Osteoblast (primary cell): Measurements from ENCODE around the gene ARID4B. TPM values are rescaled to one million over a fixed set of nuclear protein-coding genes. Genes with fewer than 3 reads are reported as not detected.

Source experiments
- DNase-seq: peaks from one replicate; pipeline ENCODE4 v3.0.0; 2011; ENCODE audit warnings: low spot score, mixed read lengths; ENCODE audit not compliant: insufficient read length; ENCODE audit errors: missing footprints
- H2AFZ ChIP-seq: 2 replicates; pipeline ENCODE4 v1.6.0; 2011; ENCODE audit warnings: mild to moderate bottlenecking, low read length
- H3K27ac ChIP-seq: 2 replicates; pipeline ENCODE4 v1.5.1; 2011; ENCODE audit warnings: mild to moderate bottlenecking, low read depth, low read length, moderate library complexity
- H3K27me3 ChIP-seq: 2 replicates; pipeline ENCODE4 v1.6.0; 2012; ENCODE audit warnings: mild to moderate bottlenecking, control low read depth, inconsistent platforms, low read length, moderate library complexity; ENCODE audit not compliant: insufficient read depth
- H3K36me3 ChIP-seq: 2 replicates; pipeline ENCODE4 v1.5.1; 2011; ENCODE audit warnings: mild to moderate bottlenecking, low read length, control low read depth, moderate library complexity; ENCODE audit not compliant: insufficient read depth
- H3K4me1 ChIP-seq: 2 replicates; pipeline ENCODE4 v1.5.1; 2011; ENCODE audit warnings: mild to moderate bottlenecking, low read length, control low read depth, moderate library complexity; ENCODE audit not compliant: insufficient read depth
- H3K4me2 ChIP-seq: 2 replicates; pipeline ENCODE4 v1.6.0; 2011; ENCODE audit warnings: mild to moderate bottlenecking, low read length; ENCODE audit not compliant: insufficient read depth
- H3K4me3 ChIP-seq: fragments of 200-600 bp; sonication (generic); 3 replicates; pipeline ENCODE4 v1.5.1; 2012; ENCODE audit warnings: mild to moderate bottlenecking, low read length, inconsistent platforms; ENCODE audit not compliant: insufficient read depth
- H3K79me2 ChIP-seq: 2 replicates; pipeline ENCODE4 v1.6.0; 2012; ENCODE audit warnings: mild to moderate bottlenecking, low read length, control low read depth, inconsistent platforms; ENCODE audit not compliant: insufficient read depth
- H3K9me3 ChIP-seq: 2 replicates; pipeline ENCODE4 v1.5.1; 2011; ENCODE audit warnings: low read depth, low read length, control low read depth
- H4K20me1 ChIP-seq: 2 replicates; pipeline ENCODE4 v1.6.0; 2012; ENCODE audit warnings: mild to moderate bottlenecking, low read length, control low read depth; ENCODE audit not compliant: insufficient read depth
- CTCF ChIP-seq: IDR thresholded peaks from 2 replicates; pipeline ENCODE4 v1.5.1; 2011; ENCODE audit warnings: mild to moderate bottlenecking, low read depth, low read length, moderate library complexity; ENCODE audit errors: extremely low read depth
- total RNA-seq: library from RNA; depleted of rRNA; stranded (reverse); fragments of >200 nt; gene quantifications from 2 replicates; pipeline ENCODE4 v1.2.3, GENCODE V29; 2012

Gene ARID4B
- total RNA-seq, 1 donor = 33.7 TPM

- Histone ChIP-seq H3K79me2 (peaks cover 6% of the 10 kb centered on the region), H3K27me3 (no peaks in the 10 kb centered on the region), H4K20me1 (no peaks in the 10 kb centered on the region), H3K4me1 (peaks cover 4% of the 10 kb centered on the region), H3K4me2 (no peak overlapping the region), H3K9me3 (no peaks in the 10 kb centered on the region), H3K27ac (no peak overlapping the region), H3K36me3 (peaks cover 53% of the 10 kb centered on the region), H2AFZ (no peak overlapping the region), H3K4me3 (no peak overlapping the region)
- DNase-seq = no peak
- no peak for TF ChIP-seq CTCF
Observed at GRCh38 chr1:235133086-235133485, 194.9 kb downstream of the ARID4B start.

GRCh38 chr1:235131961-235132360 is 196.0 kb downstream of the ARID4B start:
- Histone ChIP-seq H3K4me1 (peaks cover 8% of the 10 kb centered on the region), H3K36me3 (peaks cover 43% of the 10 kb centered on the region), H3K9me3 (no peaks in the 10 kb centered on the region), H3K4me3 (no peak overlapping the region), H3K79me2 (peaks cover 18% of the 10 kb centered on the region), H3K4me2 (no peak overlapping the region), H2AFZ (no peak overlapping the region), H3K27ac (no peak overlapping the region), H3K27me3 (no peaks in the 10 kb centered on the region), H4K20me1 (peaks cover 11% of the 10 kb centered on the region)
- TF ChIP-seq CTCF = no peak
- no peak for DNase-seq

DNA sequence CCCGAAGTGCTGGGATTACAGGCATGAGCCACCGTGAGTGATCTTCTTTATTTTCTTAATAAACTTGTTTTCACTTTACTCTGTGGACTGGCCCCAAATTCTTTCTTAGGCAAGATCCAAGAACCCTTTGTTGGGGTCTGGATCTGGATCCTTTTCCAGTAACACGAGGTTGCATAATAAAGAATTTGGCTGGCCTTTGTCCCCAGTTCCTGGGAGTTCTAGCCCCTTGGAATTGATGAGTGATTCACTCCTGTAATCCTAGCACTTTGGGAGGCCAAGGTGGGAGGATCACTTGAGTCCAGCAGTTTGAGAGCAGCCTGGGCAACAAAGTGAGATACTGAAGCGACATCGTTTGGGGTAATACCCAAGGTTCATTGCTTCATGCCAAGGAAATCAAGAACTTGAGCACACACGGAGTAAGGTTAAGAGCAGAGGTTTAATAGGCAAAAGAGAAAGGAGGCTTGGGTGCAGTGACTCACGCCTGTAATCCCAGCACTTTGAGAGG is 197.2 kb downstream of the ARID4B start:
- H3K4me3 ChIP-seq = no peak overlapping the region
- no peaks in the 10 kb centered on the region for H3K27me3 ChIP-seq
- H3K4me2 ChIP-seq = no peak overlapping the region
- H3K36me3 ChIP-seq = peaks cover 32% of the 10 kb centered on the region
- no peak overlapping the region for H3K27ac ChIP-seq
- H3K9me3 ChIP-seq = no peaks in the 10 kb centered on the region
- peaks cover 11% of the 10 kb centered on the region for H3K4me1 ChIP-seq
- H4K20me1 ChIP-seq = peaks cover 22% of the 10 kb centered on the region
- peaks cover 29% of the 10 kb centered on the region for H3K79me2 ChIP-seq
- H2AFZ ChIP-seq = no peak overlapping the region
- DNase-seq = no peak
- no peak for TF ChIP-seq CTCF

GRCh38 chr1:235129774-235130570 is 198.0 kb downstream of the ARID4B start:
- no peaks in the 10 kb centered on the region for H3K9me3 ChIP-seq
- TF ChIP-seq CTCF = no peak
- H3K4me1 ChIP-seq = peaks cover 11% of the 10 kb centered on the region
- DNase-seq = no peak
- no peak overlapping the region for H3K4me2 ChIP-seq
- H3K27me3 ChIP-seq = no peaks in the 10 kb centered on the region
- H3K27ac ChIP-seq = no peak overlapping the region
- peaks cover 37% of the 10 kb centered on the region for H3K79me2 ChIP-seq
- H3K36me3 ChIP-seq = peaks cover 25% of the 10 kb centered on the region
- H2AFZ ChIP-seq = no peak overlapping the region
- H3K4me3 ChIP-seq = no peak overlapping the region
- peaks cover 27% of the 10 kb centered on the region for H4K20me1 ChIP-seq
